GM03348 (cell line): ENCODE results near the gene CD151.

ENCODE experiments used
- DNase-seq: peaks from one replicate; pipeline ENCODE4 v3.0.0; 2012; ENCODE audit warnings: low spot score

The CD151 gene

DNA sequence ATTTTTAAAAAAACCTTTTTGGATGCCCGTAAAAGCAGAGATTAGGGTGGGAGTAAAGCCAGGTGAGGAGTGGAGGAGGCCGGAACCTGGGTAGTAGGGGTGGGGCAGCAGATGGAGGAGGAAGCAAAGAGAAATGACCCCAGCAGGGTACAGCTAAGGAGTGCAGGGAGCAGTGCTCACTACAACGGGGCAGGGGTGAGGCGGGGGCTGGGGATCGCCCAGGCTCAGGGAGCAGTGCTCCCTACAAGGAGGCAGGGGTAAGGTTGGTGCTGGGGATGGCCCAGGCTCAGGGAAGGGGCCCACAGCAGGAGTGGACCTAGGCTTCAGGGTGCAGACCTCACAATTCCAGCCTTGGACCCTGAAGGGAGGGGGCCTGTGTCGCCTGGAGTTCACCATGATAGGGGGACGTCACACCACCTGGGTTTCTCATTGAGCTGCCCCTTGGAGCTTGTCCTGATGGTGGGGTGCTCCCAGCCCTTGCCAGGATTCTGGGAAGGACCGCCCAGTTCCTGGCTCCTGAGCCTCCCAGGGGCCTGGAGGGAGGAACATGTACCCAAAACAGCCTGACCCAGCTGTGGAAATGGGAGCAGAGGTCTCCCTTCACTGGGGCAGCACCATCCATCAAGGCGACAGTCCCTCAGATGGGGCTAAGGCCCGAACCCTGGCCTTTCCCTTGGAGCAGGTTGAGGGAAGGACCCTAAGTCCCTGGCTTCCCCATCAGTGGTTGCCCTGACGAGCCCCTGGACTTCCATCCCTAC is 16.9 kb upstream of the CD151 start:
- no peak for DNase-seq

DNA sequence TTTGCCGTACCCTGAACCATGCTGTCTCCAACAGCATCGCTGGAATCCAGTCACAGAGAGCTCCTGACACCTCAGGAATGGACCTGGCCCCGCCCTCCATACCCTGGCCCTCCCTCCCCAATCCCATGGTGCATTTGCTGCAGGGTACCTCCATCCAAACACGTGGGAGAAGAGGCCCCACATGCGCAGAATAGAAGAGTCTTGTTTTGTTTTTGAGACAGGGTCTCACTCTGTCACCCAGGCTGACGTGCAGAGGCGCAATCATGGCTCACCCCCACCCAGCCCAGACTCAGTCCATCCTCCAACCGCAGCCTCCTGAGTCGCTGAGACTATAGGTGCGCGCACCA is 16.3 kb upstream of the CD151 start:
- no peak for DNase-seq

GRCh38 chr11:818396-819128 is 14.2 kb upstream of the CD151 start, which contains the start of gene PNPLA2:
TSS of gene PNPLA2 (plus strand) at chr11:818914. CDS start at chr11:819719, 805 bp downstream.
- peak; percentile 81 for DNase-seq

- DNase-seq: peak; percentile 96
These were observed 13.4 kb upstream of the CD151 start for GRCh38 chr11:819129-819931.

DNA sequence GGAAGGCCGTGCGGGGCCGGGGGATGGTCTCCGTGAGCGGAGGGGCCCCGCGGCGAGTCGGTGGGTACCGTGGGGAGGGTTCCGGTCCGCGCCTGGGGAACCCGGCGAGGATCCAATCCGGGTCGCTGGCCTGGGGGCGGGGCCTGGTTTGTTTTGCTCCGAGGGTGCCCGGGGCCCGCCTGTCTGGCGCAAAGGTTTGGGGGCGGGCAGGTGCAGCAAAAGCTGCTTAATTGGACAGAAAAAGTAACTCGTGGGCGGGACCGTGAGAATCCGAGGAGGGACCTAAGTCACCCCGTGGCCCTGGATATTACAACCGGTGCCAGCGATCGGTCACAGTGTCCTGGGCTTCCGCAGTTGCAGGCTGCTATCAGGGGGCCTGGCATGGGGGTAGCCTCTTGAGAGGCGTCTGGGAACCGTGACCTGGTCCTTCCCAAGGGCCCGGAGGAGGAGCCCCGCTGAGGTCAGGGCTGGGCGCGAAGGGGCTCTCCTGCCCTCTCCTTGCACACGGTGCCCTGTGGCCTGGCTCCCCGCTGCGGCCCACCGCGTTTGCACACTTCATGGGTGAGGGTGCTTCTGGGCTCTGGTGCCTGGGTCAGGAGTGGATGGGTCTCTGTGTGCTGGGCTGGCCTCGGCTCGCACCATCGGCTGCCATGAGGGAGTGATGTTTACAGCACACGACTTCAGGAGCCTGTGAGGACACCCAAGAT is 12.7 kb upstream of the CD151 start:
- peak; percentile 74 for DNase-seq

DNA sequence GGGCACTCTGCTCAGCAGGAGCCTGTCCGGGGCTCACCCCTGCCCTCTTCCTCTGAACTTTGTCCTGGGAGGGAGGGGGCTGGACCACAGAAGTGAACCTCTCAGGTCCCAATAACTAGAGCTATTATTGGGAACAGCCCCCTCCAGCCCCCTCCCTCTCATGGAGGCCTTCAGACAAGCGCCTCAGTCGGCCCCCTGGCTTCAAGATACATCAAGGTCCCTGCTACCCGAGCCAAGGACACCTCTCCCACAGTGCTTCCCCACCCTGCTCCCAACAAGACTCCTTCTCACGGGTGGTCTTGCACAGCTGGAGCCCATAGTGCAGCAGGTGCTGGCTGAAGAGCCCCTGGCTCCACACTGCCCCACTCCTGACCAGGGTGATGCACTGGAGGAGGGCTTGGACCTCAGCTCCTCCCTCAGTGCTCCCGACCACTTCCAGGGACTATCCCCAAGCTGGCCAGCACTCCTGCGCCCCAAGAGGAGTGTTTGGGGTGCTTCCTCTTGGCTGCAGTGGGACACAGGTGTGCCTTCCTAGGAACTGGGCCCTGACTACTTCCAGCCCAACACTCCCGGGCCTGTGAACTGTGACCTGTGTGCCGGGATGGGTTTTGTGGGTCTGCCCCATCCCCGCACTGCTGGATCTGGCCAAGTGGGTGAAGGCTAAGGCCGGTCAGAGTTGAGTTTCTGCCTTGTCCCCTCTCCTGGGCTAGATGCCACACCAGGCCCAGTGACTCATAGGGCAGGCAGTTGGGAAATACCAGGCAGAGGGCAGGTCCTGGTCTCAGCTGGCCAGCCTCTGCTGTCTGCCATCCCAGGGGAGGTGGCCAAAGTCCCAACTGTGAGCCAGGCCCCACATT is 11.9 kb upstream of the CD151 start:
- DNase-seq: peak; percentile 82

GRCh38 chr11:821512-822371 is 11.0 kb upstream of the CD151 start:
- no peak for DNase-seq

- no peak for DNase-seq
These were observed 9.1 kb upstream of the CD151 start for GRCh38 chr11:823441-824291.

DNA sequence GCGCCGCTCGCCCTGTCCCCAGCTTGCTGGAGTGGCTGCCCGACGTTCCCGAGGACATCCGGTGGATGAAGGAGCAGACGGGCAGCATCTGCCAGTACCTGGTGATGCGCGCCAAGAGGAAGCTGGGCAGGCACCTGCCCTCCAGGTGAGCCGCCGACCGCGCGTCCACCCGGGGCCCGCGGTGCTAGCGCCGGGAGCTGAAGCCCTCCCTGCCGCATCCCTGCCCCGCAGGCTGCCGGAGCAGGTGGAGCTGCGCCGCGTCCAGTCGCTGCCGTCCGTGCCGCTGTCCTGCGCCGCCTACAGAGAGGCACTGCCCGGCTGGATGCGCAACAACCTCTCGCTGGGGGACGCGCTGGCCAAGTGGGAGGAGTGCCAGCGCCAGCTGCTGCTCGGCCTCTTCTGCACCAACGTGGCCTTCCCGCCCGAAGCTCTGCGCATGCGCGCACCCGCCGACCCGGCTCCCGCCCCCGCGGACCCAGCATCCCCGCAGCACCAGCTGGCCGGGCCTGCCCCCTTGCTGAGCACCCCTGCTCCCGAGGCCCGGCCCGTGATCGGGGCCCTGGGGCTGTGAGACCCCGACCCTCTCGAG is 8.4 kb upstream of the CD151 start:
- no peak for DNase-seq

DNA sequence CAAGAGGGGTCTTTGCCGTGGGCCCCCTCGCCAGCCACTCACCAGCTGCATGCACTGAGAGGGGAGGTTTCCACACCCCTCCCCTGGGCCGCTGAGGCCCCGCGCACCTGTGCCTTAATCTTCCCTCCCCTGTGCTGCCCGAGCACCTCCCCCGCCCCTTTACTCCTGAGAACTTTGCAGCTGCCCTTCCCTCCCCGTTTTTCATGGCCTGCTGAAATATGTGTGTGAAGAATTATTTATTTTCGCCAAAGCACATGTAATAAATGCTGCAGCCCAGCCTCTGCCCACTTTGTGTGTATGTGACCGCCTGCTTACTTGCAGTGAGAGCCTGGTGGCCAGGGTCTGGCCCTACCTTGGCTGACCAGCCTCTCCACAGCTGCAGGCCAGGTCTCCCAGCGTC is 7.8 kb upstream of the CD151 start:
- DNase-seq: no peak

- no peak for DNase-seq
These were observed 7.2 kb upstream of the CD151 start for GRCh38 chr11:825366-826226.

DNA sequence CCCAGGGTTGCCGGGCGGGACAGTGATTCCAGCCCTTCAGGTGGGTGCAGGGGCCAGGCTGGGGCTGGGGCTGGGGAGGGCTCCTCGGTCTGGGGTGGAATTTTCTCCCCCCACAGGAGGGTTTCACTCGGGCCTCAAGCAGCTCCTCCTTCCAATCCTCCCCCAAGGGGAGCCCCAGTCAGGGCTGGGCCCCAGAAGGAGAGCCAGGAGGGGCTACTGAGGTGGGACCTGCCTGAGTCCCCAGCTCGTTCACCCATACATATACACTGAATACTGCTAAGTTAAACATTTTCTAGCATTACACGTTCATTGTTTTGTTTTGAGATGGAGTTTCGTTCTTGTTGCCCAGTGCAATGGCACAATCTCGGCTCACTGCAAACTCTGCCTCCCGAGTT is 6.5 kb upstream of the CD151 start:
- DNase-seq: no peak

GRCh38 chr11:826836-827145 is 6.0 kb upstream of the CD151 start:
- no peak for DNase-seq

- DNase-seq: no peak
These were observed 5.4 kb upstream of the CD151 start for GRCh38 chr11:827146-827896.

DNA sequence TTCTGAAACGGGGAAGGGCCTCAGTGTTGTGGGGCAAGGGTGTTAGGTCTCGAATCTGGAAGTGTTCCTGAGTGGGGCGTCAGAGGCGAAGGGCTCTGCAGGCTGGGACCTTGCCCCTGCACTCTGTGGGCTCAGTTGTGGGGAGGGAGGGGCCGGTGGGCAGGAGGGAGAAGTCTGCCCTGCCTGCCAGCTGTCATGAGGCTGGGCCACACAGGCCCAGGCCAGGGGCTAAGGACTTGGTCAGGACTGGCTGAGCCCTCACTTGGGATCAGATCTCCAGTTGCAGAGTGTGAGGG is 4.9 kb upstream of the CD151 start, which contains the start of gene CRACR2B:
Gene CRACR2B, plus strand, starts transcription at position 23 of the 296 bp plus-strand sequence. CDS start 689 bp downstream, outside the sequence.
- no peak for DNase-seq

GRCh38 chr11:828506-829175 is 4.1 kb upstream of the CD151 start:
- no peak for DNase-seq
